HG03066 (cell line): ENCODE data around the gene SPATA13.

Experiments
- ATAC-seq: cut with Tn5 transposase; IDR thresholded peaks from one replicate; pipeline ENCODE4 v1.9.1; 2021; ENCODE audit warnings: low read depth; ENCODE audit not compliant: unreplicated experiment

The SPATA13 gene

GRCh38 chr13:24218338-24218737 is 57.8 kb downstream of the SPATA13 start:
- ATAC-seq = no peak

GRCh38 chr13:24218977-24219376 is 58.5 kb downstream of the SPATA13 start:
- no peak for ATAC-seq

GRCh38 chr13:24220086-24220703 is 59.7 kb downstream of the SPATA13 start:
- ATAC-seq = no peak

GRCh38 chr13:24221007-24221406 is 60.5 kb downstream of the SPATA13 start:
- no peak for ATAC-seq

GRCh38 chr13:24222756-24223155 is 62.2 kb downstream of the SPATA13 start:
- no peak for ATAC-seq

- no peak for ATAC-seq
Observed at GRCh38 chr13:24223341-24224231, 63.1 kb downstream of the SPATA13 start.

GRCh38 chr13:24224232-24224680 is 63.7 kb downstream of the SPATA13 start:
- ATAC-seq = no peak

- ATAC-seq = no peak
Observed at GRCh38 chr13:24225062-24225461, 64.5 kb downstream of the SPATA13 start.

- no peak for ATAC-seq
Observed at GRCh38 chr13:24225930-24226329, 65.4 kb downstream of the SPATA13 start.

GRCh38 chr13:24226762-24227161 is 66.2 kb downstream of the SPATA13 start:
- no peak for ATAC-seq

GRCh38 chr13:24228852-24229458 is 68.4 kb downstream of the SPATA13 start:
- no peak for ATAC-seq

- ATAC-seq = no peak
Observed at GRCh38 chr13:24230428-24231072, 70.0 kb downstream of the SPATA13 start.

- no peak for ATAC-seq
Observed at GRCh38 chr13:24231377-24231776, 70.9 kb downstream of the SPATA13 start.

GRCh38 chr13:24232037-24232436 is 71.5 kb downstream of the SPATA13 start:
- no peak for ATAC-seq

GRCh38 chr13:24232474-24232873 is 72.0 kb downstream of the SPATA13 start:
- ATAC-seq = no peak

GRCh38 chr13:24233351-24233901 is 72.9 kb downstream of the SPATA13 start:
- no peak for ATAC-seq

GRCh38 chr13:24234200-24234915 is 73.8 kb downstream of the SPATA13 start:
- no peak for ATAC-seq

- no peak for ATAC-seq
Observed at GRCh38 chr13:24237356-24237755, 76.8 kb downstream of the SPATA13 start.

GRCh38 chr13:24241336-24241735 is 80.8 kb downstream of the SPATA13 start:
- no peak for ATAC-seq

- ATAC-seq = no peak
Observed at GRCh38 chr13:24242100-24242499, 81.6 kb downstream of the SPATA13 start.
